Measurements from ENCODE around the gene PAIP2. TPM values are rescaled to one million over a fixed set of nuclear protein-coding genes. Genes with fewer than 3 reads are reported as not detected.
A peak's percentile ranks its signal among the peaks of the same experiment; 100 is the strongest.

The PAIP2 gene
- total and polyA plus RNA-seq, 2 experiments from 2014 or later, result 93.1 to 220 TPM

- Histone ChIP-seq H3K27me3 (no peaks in the 10 kb centered on the region), H3K4me1 (ENCODE audit: low read depth) (no peaks in the 10 kb centered on the region), H3K4me3 (no peak overlapping the region), H3K36me3 (peaks cover 45% of the 10 kb centered on the region), H3K9me3 (ENCODE audit: low read depth) (no peaks in the 10 kb centered on the region), H3K27ac (no peak overlapping the region)
- no peak for TF ChIP-seq CTCF (IDR thresholded peaks at IDR 0.05; ENCODE audit: low read depth, low read length)
- DNase-seq (ENCODE audit: low read depth in 1 of 2, low spot score in 1 of 2), result no peak
These were observed 22.8 kb downstream of the PAIP2 start for GRCh38 chr5:139364466-139364865.

- Histone ChIP-seq H3K4me3 (no peak overlapping the region), H3K36me3 (peaks cover 64% of the 10 kb centered on the region), H3K27me3 (no peaks in the 10 kb centered on the region), H3K27ac (no peak overlapping the region), H3K9me3 (ENCODE audit: low read depth) (no peaks in the 10 kb centered on the region), H3K4me1 (ENCODE audit: low read depth) (no peaks in the 10 kb centered on the region)
- no peak for DNase-seq (ENCODE audit: low read depth in 1 of 2, low spot score in 1 of 2)
- TF ChIP-seq CTCF (IDR thresholded peaks at IDR 0.05; ENCODE audit: low read depth, low read length), result no peak
These were observed 27.0 kb downstream of the PAIP2 start for GRCh38 chr5:139368613-139369012.

GRCh38 chr5:139369181-139369580 lies 27.5 kb downstream of the PAIP2 start:
- no peaks in the 10 kb centered on the region for H3K4me1 ChIP-seq (ENCODE audit: low read depth)
- no peaks in the 10 kb centered on the region for H3K27me3 ChIP-seq
- no peak for DNase-seq (ENCODE audit: low read depth in 1 of 2, low spot score in 1 of 2)
- peaks cover 58% of the 10 kb centered on the region for H3K36me3 ChIP-seq
- no peak for TF ChIP-seq CTCF (IDR thresholded peaks at IDR 0.05; ENCODE audit: low read depth, low read length)
- H3K27ac ChIP-seq, result no peak overlapping the region
- H3K4me3 ChIP-seq, result no peak overlapping the region
- no peaks in the 10 kb centered on the region for H3K9me3 ChIP-seq (ENCODE audit: low read depth)

- DNase-seq (ENCODE audit: low read depth in 1 of 2, low spot score in 1 of 2), result peak in 1 of 2 donors; percentile 42
- H3K4me3 ChIP-seq, result no peak overlapping the region
- TF ChIP-seq CTCF (IDR thresholded peaks at IDR 0.05; ENCODE audit: low read depth, low read length), result no peak
- H3K36me3 ChIP-seq, result peaks cover 36% of the 10 kb centered on the region
- H3K27me3 ChIP-seq, result no peaks in the 10 kb centered on the region
- peak overlapping the region; percentile 30 for H3K27ac ChIP-seq
- no peaks in the 10 kb centered on the region for H3K4me1 ChIP-seq (ENCODE audit: low read depth)
- H3K9me3 ChIP-seq (ENCODE audit: low read depth), result no peaks in the 10 kb centered on the region
These were observed 30.1 kb downstream of the PAIP2 start for GRCh38 chr5:139371482-139372435.

GRCh38 chr5:139374909-139375308 lies 33.3 kb downstream of the PAIP2 start:
- Histone ChIP-seq H3K4me1 (ENCODE audit: low read depth) (no peaks in the 10 kb centered on the region), H3K27ac (no peak overlapping the region), H3K9me3 (ENCODE audit: low read depth) (no peaks in the 10 kb centered on the region), H3K36me3 (peaks cover 16% of the 10 kb centered on the region), H3K27me3 (no peaks in the 10 kb centered on the region), H3K4me3 (no peak overlapping the region)
- no peak for DNase-seq (ENCODE audit: low read depth in 1 of 2, low spot score in 1 of 2)
- TF ChIP-seq CTCF (IDR thresholded peaks at IDR 0.05; ENCODE audit: low read depth, low read length), result no peak

All from cardiac muscle cell (in vitro differentiated cells and primary cell).